Epithelial cell of esophagus (primary cell): Measurements from ENCODE around the gene RBP3.

Experiments
- DNase-seq: peaks from one replicate; pipeline ENCODE4 v3.0.0; 2010; ENCODE audit warnings: low read depth
- H3K4me3 ChIP-seq: 2 replicates; pipeline ENCODE4 v1.5.1; 2011; ENCODE audit warnings: mild to moderate bottlenecking, low read length, control low read depth
- TF ChIP-seq, protein P1 (sequence below): IDR thresholded peaks from 2 replicates; pipeline ENCODE4 v1.5.1; 2011; ENCODE audit warnings: low read depth, mild to moderate bottlenecking, low read length, control low read depth, inconsistent platforms; ENCODE audit not compliant: insufficient read depth; ENCODE audit errors: missing control alignments

Gene RBP3

DNA sequence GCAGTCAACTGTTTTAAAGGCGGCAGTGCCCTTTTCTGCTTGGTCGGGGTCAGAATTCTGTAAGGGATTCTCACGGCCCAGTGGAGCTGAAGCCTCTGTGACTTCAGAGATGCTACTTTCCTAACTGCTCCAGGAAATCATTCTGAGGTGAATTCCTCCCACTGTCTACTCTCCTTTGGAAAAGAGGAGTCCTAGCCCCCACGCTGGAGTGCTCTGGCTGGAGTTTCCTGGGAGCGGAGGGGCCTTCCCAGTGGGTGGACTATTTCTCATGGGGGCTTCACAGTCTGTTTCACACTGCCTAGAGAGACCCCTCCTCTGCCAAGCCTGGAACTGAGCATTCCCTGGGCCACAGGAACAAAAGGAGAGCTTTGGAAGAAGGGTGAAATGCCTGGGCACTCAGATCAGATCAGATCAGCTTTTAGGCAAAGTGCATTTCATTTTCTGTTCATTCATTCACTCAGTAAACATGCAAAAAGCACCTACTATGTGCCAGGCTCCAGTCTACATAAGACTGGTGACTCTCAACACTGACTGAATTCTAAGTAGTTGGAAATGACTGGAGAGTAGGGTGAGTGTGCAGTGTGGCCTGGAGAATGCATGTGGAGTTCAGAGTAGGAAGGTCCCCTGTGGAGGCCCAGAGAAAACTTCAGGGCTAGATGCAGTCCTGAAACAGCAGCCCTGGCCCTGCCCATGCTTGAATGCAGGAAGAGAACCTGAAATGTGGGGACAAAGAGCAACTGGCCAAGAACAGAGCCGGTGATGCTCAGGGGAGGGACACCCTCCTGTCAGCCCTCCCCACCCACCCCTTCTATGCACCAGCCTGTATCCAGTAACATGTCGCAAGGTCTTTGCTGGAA, 23.7 kb downstream of the RBP3 start:
- no peak for DNase-seq
- TF ChIP-seq, protein P1, sequence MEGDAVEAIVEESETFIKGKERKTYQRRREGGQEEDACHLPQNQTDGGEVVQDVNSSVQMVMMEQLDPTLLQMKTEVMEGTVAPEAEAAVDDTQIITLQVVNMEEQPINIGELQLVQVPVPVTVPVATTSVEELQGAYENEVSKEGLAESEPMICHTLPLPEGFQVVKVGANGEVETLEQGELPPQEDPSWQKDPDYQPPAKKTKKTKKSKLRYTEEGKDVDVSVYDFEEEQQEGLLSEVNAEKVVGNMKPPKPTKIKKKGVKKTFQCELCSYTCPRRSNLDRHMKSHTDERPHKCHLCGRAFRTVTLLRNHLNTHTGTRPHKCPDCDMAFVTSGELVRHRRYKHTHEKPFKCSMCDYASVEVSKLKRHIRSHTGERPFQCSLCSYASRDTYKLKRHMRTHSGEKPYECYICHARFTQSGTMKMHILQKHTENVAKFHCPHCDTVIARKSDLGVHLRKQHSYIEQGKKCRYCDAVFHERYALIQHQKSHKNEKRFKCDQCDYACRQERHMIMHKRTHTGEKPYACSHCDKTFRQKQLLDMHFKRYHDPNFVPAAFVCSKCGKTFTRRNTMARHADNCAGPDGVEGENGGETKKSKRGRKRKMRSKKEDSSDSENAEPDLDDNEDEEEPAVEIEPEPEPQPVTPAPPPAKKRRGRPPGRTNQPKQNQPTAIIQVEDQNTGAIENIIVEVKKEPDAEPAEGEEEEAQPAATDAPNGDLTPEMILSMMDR = no peak
- H3K4me3 ChIP-seq = no peak overlapping the region

DNA sequence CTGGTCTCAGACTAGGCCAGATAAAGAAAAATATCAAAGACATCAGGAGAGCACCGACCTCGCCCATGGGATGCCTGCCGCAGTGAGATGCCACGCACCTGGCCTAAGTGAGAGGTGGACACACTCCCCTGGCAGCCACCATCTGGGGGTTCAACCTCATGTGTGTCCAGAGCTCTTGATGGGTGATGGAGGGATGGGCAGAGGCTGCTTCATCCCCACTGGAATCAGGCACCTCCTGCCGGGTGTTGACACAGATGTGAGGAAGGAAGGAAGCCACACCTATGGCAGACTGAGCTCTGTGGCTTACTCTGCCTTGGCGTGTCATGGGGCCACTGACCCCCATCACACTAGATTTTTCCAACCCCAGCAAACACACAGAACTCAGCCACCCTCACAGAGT, 24.6 kb downstream of the RBP3 start:
- H3K4me3 ChIP-seq = no peak overlapping the region
- no peak for DNase-seq
- TF ChIP-seq, protein P1 = no peak

DNA sequence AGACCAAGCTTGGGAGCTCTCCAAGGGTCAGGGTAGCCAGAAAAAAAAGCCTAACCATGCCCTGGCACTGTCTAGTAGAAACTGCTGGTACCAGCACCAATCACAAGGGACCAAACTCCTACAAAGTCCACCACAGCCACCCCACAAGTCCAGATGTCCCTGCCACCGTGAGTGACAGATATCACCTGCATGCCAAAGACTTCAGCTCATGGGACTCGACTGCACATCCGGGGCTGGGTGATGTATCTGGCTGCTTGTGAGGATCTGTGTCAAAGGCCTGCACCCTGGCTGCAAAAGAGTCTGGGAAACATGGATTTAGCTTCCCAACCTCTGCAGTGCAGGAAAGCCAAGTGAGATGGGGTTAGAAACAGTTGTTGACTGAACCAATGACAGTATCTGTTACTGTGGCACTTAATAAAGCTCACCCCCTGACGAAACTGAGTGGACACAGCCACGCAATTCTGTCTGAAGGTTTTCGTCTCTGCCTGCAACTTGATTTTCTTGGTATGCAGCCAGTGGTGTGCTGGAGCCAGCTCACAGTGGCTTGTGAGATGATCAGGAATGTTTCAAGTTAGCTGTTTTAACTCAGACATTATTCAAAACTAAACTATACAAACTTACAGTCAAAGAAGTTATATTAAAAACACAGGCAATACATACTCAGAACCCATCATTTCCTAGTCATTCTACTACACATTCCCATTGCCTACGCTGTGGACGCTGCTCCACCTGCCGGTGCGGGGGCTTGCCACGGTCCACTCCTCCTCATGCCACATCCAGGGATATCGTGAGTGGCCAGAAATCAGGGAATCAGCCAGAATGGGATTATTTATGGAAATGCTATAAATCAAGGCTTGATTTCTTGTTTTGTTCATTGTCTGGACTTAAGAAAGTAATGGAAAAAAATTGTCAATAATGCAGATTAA, 26.7 kb downstream of the RBP3 start:
- TF ChIP-seq, protein P1 = no peak
- H3K4me3 ChIP-seq = no peak overlapping the region
- no peak for DNase-seq

DNA sequence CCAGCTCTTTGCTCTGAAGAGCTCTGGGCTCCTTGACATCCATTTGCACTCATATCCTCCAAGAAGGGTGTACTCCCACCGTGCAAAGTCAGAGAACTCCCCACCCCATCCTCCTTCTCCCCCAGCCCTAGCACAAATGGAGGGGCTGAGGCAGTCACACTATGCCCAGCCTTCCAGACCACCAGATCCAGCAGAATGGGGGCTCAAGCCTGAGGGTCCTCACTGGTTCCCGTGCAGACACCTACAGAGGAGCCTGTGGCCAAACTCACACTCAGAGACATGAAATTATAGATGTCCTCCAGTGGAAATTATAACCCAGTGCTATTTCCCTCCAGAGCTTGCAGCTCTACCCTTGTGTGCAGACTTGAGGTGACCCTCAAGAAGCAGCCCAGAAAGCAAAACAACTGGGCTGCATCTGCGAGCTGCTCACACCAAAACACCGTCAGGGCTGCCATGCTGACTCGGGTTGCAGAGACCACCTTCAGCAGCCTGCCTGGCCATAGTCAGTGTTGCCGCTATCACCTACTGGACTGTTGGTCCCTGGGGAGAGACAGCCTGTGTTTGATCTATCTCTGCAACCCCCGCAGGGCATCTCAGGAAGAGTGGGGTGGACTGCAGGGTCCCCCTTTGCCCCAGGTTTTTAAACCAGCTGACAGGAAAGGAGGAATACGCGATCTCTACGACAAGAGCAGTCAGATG, 28.5 kb downstream of the RBP3 start:
- TF ChIP-seq, protein P1 = no peak
- DNase-seq = no peak
- no peak overlapping the region for H3K4me3 ChIP-seq

DNA sequence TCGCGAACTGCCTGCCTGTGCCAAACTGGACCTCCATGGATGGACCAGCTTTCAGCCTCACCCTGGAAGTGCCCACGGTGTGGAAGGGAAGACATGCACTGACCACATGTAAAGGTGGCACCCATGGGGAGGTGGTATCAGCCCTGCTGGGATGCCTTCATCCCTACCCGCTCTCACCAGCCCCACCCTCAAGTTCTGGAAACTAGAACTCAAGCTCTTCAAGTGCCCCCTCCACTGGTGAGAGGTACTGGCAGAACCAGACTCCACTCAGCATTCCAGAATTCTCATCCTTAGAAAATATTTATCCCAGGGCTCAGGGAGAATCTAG, 30.0 kb downstream of the RBP3 start:
- TF ChIP-seq, protein P1 = no peak
- H3K4me3 ChIP-seq = no peak overlapping the region
- no peak for DNase-seq

DNA sequence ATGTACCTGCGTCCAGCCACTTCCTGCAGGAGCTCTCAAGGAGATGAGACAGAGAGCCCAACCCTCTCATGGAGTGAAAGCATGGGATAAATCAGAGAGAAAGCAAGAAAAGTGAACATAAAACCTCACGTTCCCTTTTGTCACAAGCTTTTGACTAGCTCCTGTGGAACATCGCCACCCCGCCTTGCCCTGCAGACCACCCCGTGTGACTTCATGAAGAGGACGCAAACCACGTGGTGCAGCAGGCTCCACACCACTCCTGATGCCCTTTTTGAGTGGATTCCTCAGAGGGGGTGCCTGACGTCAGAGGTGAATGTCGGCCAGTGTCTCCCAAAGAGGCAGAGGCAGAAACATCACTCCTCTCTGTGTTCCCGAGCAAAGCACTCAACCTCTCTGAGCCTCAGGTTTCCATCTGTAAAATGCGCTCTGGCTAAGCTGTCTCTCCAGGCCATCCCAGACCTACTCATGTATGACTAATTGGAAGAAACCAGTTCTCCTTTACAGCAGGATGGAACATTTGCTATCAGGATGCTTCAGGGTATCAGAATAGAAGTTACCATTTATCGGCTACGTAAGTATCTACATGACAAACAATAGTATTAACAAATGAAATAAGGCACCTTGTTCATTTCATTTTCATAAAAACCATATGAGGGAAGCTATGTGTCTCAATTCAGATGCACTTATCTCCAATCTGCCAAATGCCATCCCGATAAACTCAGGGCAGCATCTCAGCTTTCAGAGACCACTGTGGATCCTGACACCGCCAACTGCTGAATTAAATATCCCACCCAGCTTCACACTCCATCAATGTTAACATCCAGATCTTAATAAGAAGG, 30.7 kb downstream of the RBP3 start:
- no peak overlapping the region for H3K4me3 ChIP-seq
- peak; percentile 15 for DNase-seq
- TF ChIP-seq, protein P1 = no peak
